GM23338 (cell line): ENCODE measurements around the gene AKAP13. TPM values are rescaled to one million over a fixed set of nuclear protein-coding genes. Genes with fewer than 3 reads are reported as not detected.
A peak's percentile ranks its signal among the peaks of the same experiment; 100 is the strongest.

ENCODE experiments used
- ATAC-seq: fragments of 200-7000 bp; cut with Tn5 transposase; 3 replicates; pipeline ENCODE4 v1.9.1; 2020
- DNase-seq: peaks from one replicate; pipeline ENCODE4 v3.0.0-alpha.2; 2015; ENCODE audit warnings: low spot score
- H2AFZ ChIP-seq: fragments of 200-600 bp; sonication (generic); 2 replicates; pipeline ENCODE4 v1.8.0; 2016; ENCODE audit warnings: antibody characterized with exemption, mild to moderate bottlenecking, moderate library complexity
- H3F3A ChIP-seq: fragments of 200-600 bp; sonication (generic); replicated peaks from 2 replicates; pipeline ENCODE4 v1.8.0; 2017; ENCODE audit warnings: antibody characterized with exemption, mixed run types, low read depth
- H3K27ac ChIP-seq: fragments of 200-600 bp; sonication (generic); 2 replicates; pipeline ENCODE4 v1.6.1; 2016; ENCODE audit warnings: low read depth
- H3K27me3 ChIP-seq: fragments of 200-600 bp; sonication (generic); 2 replicates; pipeline ENCODE4 v1.8.0; 2016; ENCODE audit warnings: mild to moderate bottlenecking, mixed run types, moderate library complexity; ENCODE audit not compliant: insufficient read depth
- H3K36me3 ChIP-seq: fragments of 200-600 bp; sonication (generic); 2 replicates; pipeline ENCODE4 v1.8.0; 2016; ENCODE audit warnings: mild to moderate bottlenecking; ENCODE audit not compliant: insufficient read depth
- H3K4me1 ChIP-seq: fragments of 200-600 bp; sonication (generic); 2 replicates; pipeline ENCODE4 v1.8.0; 2016; ENCODE audit warnings: mild to moderate bottlenecking, moderate library complexity; ENCODE audit not compliant: insufficient read depth
- H3K4me2 ChIP-seq: fragments of 200-600 bp; sonication (generic); 2 replicates; pipeline ENCODE4 v1.7.1; 2017; ENCODE audit warnings: mixed run types
- H3K4me3 ChIP-seq: fragments of 200-600 bp; sonication (generic); 2 replicates; pipeline ENCODE4 v1.6.1; 2016; ENCODE audit warnings: mixed run types
- H3K79me2 ChIP-seq: fragments of 200-600 bp; sonication (generic); replicated peaks from 2 replicates; pipeline ENCODE4 v1.8.0; 2017; ENCODE audit warnings: mild to moderate bottlenecking; ENCODE audit not compliant: insufficient read depth
- H3K9me2 ChIP-seq: fragments of 200-600 bp; sonication (generic); 2 replicates; pipeline ENCODE4 v1.8.0; 2017; ENCODE audit not compliant: insufficient read depth
- H4K20me1 ChIP-seq: fragments of 200-600 bp; sonication (generic); replicated peaks from 2 replicates; pipeline ENCODE4 v1.8.0; 2017; ENCODE audit warnings: mild to moderate bottlenecking; ENCODE audit not compliant: insufficient read depth
- H3K27ac Mint-ChIP-seq: 2 replicates; pipeline ENCODE4 v1.8.0; 2020; ENCODE audit warnings: inconsistent platforms, mild to moderate bottlenecking, moderate library complexity, mixed read lengths
- H3K27me3 Mint-ChIP-seq: 3 replicates; pipeline ENCODE4 v1.8.0; 2022; ENCODE audit warnings: low read depth, mild to moderate bottlenecking, moderate library complexity, mixed read lengths, inconsistent platforms; ENCODE audit not compliant: insufficient read depth, poor library complexity
- H3K36me3 Mint-ChIP-seq: 3 replicates; pipeline ENCODE4 v1.8.0; 2021; ENCODE audit warnings: low read depth, mild to moderate bottlenecking, inconsistent platforms, moderate library complexity, mixed read lengths
- H3K4me1 Mint-ChIP-seq: 3 replicates; pipeline ENCODE4 v1.8.0; 2020; ENCODE audit warnings: mild to moderate bottlenecking, inconsistent platforms, mixed read lengths
- H3K4me3 Mint-ChIP-seq: 3 replicates; pipeline ENCODE4 v1.8.0; 2021; ENCODE audit warnings: moderate library complexity, mild to moderate bottlenecking, inconsistent platforms, mixed read lengths
- H3K9me3 Mint-ChIP-seq: 3 replicates; pipeline ENCODE4 v1.8.0; 2020; ENCODE audit warnings: moderate library complexity, mild to moderate bottlenecking, inconsistent platforms, mixed read lengths
- CREB1 ChIP-seq: fragments of 250-450 bp; sonication (Bioruptor Pico); IDR thresholded peaks from 2 replicates; pipeline ENCODE4 v1.5.0; 2020; ENCODE audit warnings: low read depth, mild to moderate bottlenecking, moderate library complexity
- CTCF ChIP-seq, 2 experiments: fragments of 200-600 bp in 1 of 2; sonication (generic) in 1 of 2; conservative IDR thresholded peaks; 2 replicates each; pipeline versions ENCODE4 v1.5.1 to v1.6.1; 2016 to 2017; ENCODE audit warnings: antibody characterized with exemption in 2 of 2, low read depth in 2 of 2, mild to moderate bottlenecking in 2 of 2, moderate library complexity in 1 of 2
- ETS1 ChIP-seq: IDR thresholded peaks from 2 replicates; pipeline ENCODE4 v1.6.1; 2016; ENCODE audit warnings: antibody characterized with exemption
- EZH2 ChIP-seq: fragments of 200-600 bp; sonication (generic); IDR thresholded peaks from one replicate; pipeline ENCODE4 v1.8.0; 2017; ENCODE audit warnings: antibody characterized with exemption, mild to moderate bottlenecking, low read depth; ENCODE audit not compliant: unreplicated experiment
- EZH2phosphoT487 ChIP-seq: fragments of 200-600 bp; sonication (generic); IDR thresholded peaks from one replicate; pipeline ENCODE4 v1.8.1; 2018; ENCODE audit warnings: antibody characterized with exemption; ENCODE audit not compliant: unreplicated experiment
- JUNB ChIP-seq: IDR thresholded peaks from one replicate; pipeline ENCODE4 v1.6.1; 2016; ENCODE audit warnings: antibody characterized with exemption; ENCODE audit not compliant: unreplicated experiment
- NANOG ChIP-seq: IDR thresholded peaks from 2 replicates; pipeline ENCODE4 v1.6.1; 2016; ENCODE audit warnings: antibody characterized with exemption, borderline replicate concordance
- POLR2AphosphoS5 ChIP-seq: IDR thresholded peaks from 2 replicates; pipeline ENCODE4 v1.6.1; 2016; ENCODE audit warnings: antibody characterized with exemption, low read depth
- REST ChIP-seq: IDR thresholded peaks from one replicate; pipeline ENCODE4 v1.6.1; 2018; ENCODE audit warnings: antibody characterized with exemption; ENCODE audit not compliant: unreplicated experiment
- ZNF114 ChIP-seq: fragments of 250-450 bp; sonication (Bioruptor Pico); IDR thresholded peaks from 2 replicates; pipeline ENCODE4 v1.5.0; 2020; ENCODE audit warnings: mild to moderate bottlenecking, moderate library complexity
- ZNF331 ChIP-seq: fragments of 250-450 bp; sonication (Bioruptor Pico); IDR thresholded peaks from 2 replicates; pipeline ENCODE4 v1.5.0; 2020; ENCODE audit warnings: low read depth, mild to moderate bottlenecking, moderate library complexity
- polyA plus RNA-seq: library from polyadenylated mRNA; unstranded; fragments of >200 nt; fragmentation: Nextera tagmentation; extraction: Ambion mirVana; gene quantifications from 2 replicates; pipeline ENCODE4 v1.2.1, GENCODE V29; 2016
- total RNA-seq: library from RNA; depleted of rRNA; stranded (reverse); fragments of >200 nt; shearing (Covaris generic); gene quantifications from 2 replicates; pipeline ENCODE4 v1.2.3, GENCODE V29; 2014

Gene AKAP13
- total and polyA plus RNA-seq, 2 experiments from 2014 or later = 46.2 to 60.7 TPM

- no peaks in the 10 kb centered on the region for H3K9me3 Mint-ChIP-seq
- H3K36me3 Mint-ChIP-seq = peaks cover 4% of the 10 kb centered on the region; the same call in 1 of the 3 replicates
- H3K27ac Mint-ChIP-seq = peak overlapping the region; percentile 1; the same call in 1 of the 2 replicates
- ATAC-seq (peak; percentile 61), DNase-seq (no peak)
- Histone ChIP-seq H3K4me2 (peak overlapping the region; percentile 4; the same call in 1 of the 2 replicates), H3K27me3 (no peaks in the 10 kb centered on the region), H3K9me2 (no peaks in the 10 kb centered on the region), H4K20me1 (peaks cover 20% of the 10 kb centered on the region), H3K27ac (no peak overlapping the region), H3F3A (no peaks in the 10 kb centered on the region), H3K79me2 (peaks cover 89% of the 10 kb centered on the region), H2AFZ (no peak overlapping the region), H3K4me1 (peaks cover 27% of the 10 kb centered on the region), H3K36me3 (no peaks in the 10 kb centered on the region), H3K4me3 (no peak overlapping the region)
- TF ChIP-seq POLR2AphosphoS5 = no peak
- no peak for TF ChIP-seq CTCF (conservative IDR thresholded peaks at IDR 0.05; ENCODE audit: low read depth in 2 of 2)
- TF ChIP-seq NANOG = no peak
- no peak for TF ChIP-seq ETS1
- TF ChIP-seq EZH2 = no peak
- no peak for TF ChIP-seq CREB1 (CRISPR knock-in tag)
- TF ChIP-seq REST = no peak
- TF ChIP-seq EZH2phosphoT487 = no peak
- H3K4me1 Mint-ChIP-seq = peaks cover 39% of the 10 kb centered on the region
- H3K4me3 Mint-ChIP-seq = no peak overlapping the region
- peaks cover 2% of the 10 kb centered on the region for H3K27me3 Mint-ChIP-seq
These were observed 83.0 kb downstream of the AKAP13 start for GRCh38 chr15:85463276-85463892.

- Mint-ChIP-seq H3K4me3 (no peak overlapping the region), H3K27me3 (peaks cover 2% of the 10 kb centered on the region), H3K9me3 (no peaks in the 10 kb centered on the region), H3K27ac (peak overlapping the region; percentile 1; the same call in 1 of the 2 replicates), H3K4me1 (peaks cover 36% of the 10 kb centered on the region), H3K36me3 (peaks cover 4% of the 10 kb centered on the region; the same call in 1 of the 3 replicates)
- H2AFZ ChIP-seq = no peak overlapping the region
- TF ChIP-seq EZH2phosphoT487 = no peak
- no peak for TF ChIP-seq ETS1
- TF ChIP-seq ZNF114 (CRISPR knock-in tag) = no peak
- TF ChIP-seq ZNF331 = no peak
- TF ChIP-seq JUNB = no peak
- TF ChIP-seq CREB1 (CRISPR knock-in tag) = no peak
- TF ChIP-seq EZH2 = no peak
- no peak for TF ChIP-seq POLR2AphosphoS5
- no peaks in the 10 kb centered on the region for H3K27me3 ChIP-seq
- H3K9me2 ChIP-seq = no peaks in the 10 kb centered on the region
- DNase-seq (no peak), ATAC-seq (no peak)
- no peaks in the 10 kb centered on the region for H3K36me3 ChIP-seq
- H3F3A ChIP-seq = no peaks in the 10 kb centered on the region
- H3K4me2 ChIP-seq = no peak overlapping the region
- H4K20me1 ChIP-seq = peaks cover 25% of the 10 kb centered on the region
- peaks cover 27% of the 10 kb centered on the region for H3K4me1 ChIP-seq
- no peak overlapping the region for H3K27ac ChIP-seq
- no peak overlapping the region for H3K4me3 ChIP-seq
- peaks cover 89% of the 10 kb centered on the region for H3K79me2 ChIP-seq
These were observed 83.6 kb downstream of the AKAP13 start for GRCh38 chr15:85463976-85464375.
